T-helper 22 cell (primary cell): ENCODE results near the gene SMC6.

ENCODE experiments used
- DNase-seq: peaks from one replicate; pipeline ENCODE4 v3.0.0-alpha.2; 2020; ENCODE audit warnings: low read depth

The SMC6 gene

DNA sequence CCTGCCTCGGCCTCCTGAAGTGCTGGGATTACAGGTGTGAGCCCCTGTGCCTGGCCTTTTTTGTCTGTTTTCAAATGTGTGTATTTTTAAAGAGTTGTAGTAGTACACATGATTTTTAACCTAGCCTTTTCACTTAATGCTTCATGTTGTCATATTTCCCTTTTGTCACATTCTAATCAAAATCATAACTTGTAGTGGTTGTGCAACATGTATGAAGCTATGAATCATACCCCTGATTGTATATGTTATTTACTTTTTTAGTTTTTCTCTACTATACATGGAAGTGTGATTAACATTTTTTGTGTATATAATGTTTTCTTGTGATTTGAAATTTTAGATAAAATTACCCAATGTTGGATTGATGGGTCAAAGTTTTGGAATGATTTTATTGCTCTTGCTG lies 8.8 kb upstream of the SMC6 start:
- DNase-seq = no peak

DNA sequence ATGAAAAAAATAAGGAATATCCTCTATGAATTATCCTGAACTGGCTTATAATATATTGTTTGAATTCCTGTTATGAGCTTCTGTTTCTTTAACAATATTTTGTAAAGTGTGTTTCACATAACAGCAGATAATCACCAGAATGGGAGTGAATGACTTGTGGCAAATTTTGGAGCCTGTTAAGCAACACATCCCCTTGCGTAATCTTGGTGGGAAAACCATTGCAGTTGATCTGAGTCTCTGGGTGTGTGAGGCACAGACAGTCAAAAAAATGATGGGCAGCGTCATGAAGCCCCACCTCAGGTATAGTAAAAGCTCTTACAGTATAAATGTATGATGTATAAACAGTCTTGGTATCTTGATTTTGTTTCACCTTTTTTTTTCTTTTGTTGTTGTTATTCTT lies 6.2 kb upstream of the SMC6 start:
- DNase-seq = no peak

- no peak for DNase-seq
These were observed 4.5 kb upstream of the SMC6 start for GRCh38 chr2:17758118-17758517.

DNA sequence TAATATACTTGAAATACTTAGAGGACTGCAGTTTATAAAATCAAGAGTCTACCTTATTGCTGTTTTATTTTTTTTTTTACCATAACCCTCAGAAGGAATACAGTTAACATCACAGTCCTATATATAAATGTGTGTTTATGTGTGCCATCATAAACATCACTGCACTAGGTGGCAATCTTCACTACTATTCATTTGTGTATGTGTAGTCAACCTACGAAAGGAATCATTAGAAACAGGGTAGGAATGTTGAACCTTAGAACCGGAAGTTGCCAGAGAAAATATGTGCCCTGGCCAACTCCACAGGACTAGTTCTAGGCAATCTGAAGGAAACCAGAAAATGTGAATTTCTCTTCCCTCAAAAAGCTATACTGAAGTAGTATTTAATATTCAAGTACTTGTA lies 3.7 kb upstream of the SMC6 start:
- no peak for DNase-seq

- DNase-seq = no peak
These were observed 3.1 kb upstream of the SMC6 start for GRCh38 chr2:17756668-17757067.

GRCh38 chr2:17754773-17755425 lies 1.3 kb upstream of the SMC6 start:
- no peak for DNase-seq

GRCh38 chr2:17752892-17753802 lies 463 bp downstream of the SMC6 start:
- peak; percentile 28 for DNase-seq

DNA sequence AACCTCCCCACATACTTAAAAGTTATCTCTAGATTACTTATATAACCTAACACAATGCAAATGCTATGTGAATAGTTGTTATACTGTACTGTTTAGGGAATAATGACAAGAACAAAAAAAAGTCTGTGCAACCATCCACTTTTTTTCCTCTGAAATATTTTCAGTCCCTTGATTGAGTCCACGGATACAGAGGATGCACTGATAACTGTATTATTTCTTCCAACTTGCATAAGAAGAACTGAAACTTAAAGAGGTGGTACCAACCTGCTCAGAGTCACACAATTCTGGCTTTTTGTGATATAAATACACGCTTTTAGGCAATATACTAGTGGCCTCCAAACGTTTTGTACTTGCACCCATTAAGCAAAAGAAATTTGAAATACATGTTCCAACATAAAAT lies 1.4 kb downstream of the SMC6 start:
- no peak for DNase-seq

DNA sequence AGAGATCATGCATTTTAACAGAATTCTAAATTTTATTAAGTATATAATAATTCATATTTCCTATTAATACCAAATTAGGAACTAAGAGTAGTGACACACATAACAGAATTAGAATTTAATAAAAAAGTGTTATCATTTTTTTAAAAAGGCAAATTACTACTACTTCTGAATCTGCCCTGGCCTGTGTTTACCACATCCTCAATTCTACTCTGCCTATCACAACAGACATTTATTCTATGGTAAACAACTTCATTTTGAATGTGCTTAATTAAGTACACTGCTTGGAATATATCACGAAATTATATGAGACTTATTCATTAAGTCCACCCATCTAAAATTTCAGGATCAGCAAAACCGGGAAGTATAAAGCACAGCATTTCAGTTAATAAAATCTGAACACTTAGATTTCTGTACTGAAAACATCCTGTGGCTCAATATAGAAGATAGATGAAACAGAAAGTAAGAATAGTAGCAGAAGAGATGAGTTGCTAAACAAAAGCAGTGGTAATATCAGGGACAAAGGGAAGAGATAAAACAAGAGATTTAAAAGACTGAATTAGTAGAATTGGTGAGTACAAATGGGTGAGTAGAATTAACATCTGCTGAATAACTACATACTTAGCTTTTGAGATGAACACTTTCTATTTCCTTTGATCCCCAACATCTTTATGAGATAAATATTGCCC lies 3.7 kb downstream of the SMC6 start:
- no peak for DNase-seq

GRCh38 chr2:17748745-17749144 lies 4.9 kb downstream of the SMC6 start:
- no peak for DNase-seq

DNA sequence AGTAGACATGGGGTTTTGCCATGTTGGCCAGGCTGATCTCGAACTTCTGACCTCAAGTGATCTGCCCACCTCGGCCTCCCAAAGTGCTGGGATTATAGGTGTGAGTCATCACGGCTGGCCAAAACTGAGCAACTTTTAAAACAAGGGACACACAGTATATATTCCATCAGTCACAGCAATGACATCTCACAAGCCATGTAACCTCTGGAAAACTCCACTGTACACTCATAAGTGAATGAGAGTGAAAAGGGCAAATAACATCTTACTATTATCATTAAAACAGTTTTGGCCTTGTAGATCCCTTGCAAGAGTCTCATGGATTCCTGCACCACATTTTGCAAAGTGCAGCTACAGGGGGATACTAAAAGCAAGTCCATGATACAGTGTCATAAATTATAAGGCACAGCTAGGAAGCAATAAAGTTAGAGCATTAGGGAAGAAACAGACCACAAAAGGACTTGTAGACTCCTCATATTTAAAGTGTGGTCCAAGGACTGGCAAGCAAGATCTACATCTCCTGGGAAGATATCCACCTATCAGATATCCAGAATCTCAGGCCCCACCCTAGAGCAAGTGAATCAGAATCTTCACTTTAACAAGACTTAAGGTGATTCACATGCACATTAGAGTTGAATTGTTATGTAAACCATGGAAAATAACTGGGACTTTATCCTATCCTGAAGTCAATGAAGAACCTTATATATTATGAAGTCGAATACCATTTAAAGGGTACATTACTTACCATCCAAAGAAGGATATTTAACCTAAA lies 5.7 kb downstream of the SMC6 start:
- no peak for DNase-seq

GRCh38 chr2:17740203-17740602 lies 13.4 kb downstream of the SMC6 start:
- no peak for DNase-seq

- no peak for DNase-seq
These were observed 16.6 kb downstream of the SMC6 start for GRCh38 chr2:17736989-17737388.

GRCh38 chr2:17735864-17736263 lies 17.7 kb downstream of the SMC6 start:
- DNase-seq = no peak

DNA sequence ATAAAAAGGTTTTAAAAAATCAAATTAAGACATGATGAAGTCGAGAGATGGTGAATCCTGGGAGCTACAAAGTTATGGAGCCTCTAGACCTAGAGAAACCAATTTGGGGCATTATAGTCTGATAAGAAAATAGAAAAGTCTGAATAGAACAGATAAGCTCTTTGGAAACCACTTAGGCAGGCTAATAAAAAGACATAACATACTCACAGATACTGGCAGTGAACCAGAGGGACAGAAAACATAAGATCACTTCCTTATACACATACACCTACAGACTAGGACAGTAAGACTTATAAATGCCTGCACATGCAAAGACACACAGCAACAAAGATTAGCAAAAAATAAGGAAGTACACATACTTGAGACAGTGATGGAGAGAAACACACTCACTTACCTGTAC lies 20.0 kb downstream of the SMC6 start:
- DNase-seq = no peak

DNA sequence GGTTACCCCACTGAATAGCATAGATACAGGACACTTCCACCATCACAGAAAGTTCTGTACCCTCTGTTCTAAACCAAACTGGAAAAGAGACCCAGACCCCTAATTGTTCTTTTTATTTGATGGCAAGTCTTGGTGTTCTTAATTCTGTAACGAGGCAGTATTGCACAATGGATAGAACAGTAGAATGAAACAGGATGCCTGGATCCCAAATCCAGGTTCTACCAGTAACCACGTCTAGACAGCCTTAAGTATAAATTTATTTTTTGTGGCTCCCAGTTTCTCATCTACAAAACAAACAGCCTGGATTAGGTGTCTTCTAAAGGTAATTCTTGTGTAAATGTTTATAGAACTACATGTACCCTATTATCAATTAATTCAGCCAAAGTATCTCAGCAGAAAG lies 23.7 kb downstream of the SMC6 start:
- DNase-seq = no peak

DNA sequence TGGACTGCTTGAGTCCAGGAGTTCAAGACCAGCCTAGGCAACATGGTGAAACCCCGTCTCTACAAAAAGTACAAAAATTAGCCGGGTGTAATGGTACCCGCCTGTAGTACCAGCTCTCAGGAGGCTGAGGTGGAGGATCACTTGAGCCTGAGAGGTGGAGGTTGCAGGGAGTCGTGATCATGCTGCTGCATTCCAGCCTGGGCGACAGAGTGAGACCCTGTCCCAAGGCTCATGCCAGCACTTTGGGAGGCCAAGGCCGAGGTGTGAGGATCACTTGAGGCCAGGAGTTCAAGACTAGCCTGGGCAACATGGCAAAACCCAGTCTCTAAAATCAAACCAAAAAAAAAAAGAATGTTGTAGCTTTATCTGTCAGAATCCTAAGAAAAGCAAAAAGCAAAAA lies 25.4 kb downstream of the SMC6 start:
- DNase-seq = no peak

- no peak for DNase-seq
These were observed 33.8 kb downstream of the SMC6 start for GRCh38 chr2:17719562-17720371.

DNA sequence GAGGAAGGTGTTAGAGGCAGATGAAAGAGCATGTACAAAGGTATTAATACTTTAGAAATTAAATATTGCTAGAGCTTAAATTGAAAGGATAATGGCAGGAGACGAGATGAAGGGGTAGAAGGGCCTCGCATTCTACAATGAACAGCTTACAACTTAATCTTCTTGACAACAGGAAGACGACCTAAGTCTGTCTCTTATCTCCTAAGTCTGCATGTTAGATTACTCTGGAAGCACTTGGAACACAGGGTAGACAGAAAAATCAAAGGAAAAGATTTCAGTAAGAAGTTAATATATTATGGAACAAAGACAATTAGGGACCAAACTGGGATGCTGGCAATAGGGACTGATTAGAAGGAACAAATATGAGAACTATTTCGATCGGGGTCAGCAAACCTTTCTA lies 34.9 kb downstream of the SMC6 start:
- no peak for DNase-seq

- no peak for DNase-seq
These were observed 35.9 kb downstream of the SMC6 start for GRCh38 chr2:17717666-17718065.

- no peak for DNase-seq
These were observed 40.3 kb downstream of the SMC6 start for GRCh38 chr2:17713291-17713690.
